ENCODE measurements around the gene CNOT1. TPM values are rescaled to one million over a fixed set of nuclear protein-coding genes. Genes with fewer than 3 reads are reported as not detected.

CNOT1 gene
- total and polyA plus RNA-seq, 10 of the 15 experiments (the other 5 are each of a cell fraction or from before 2014, with no cell fraction given), result 101 to 246 (median 175) TPM

GRCh38 chr16:58629733-58630640, at the start of gene CNOT1 (continued):
- TF ChIP-seq IKZF2 (IDR thresholded peaks at IDR 0.05) (peak; percentile 34 to 62), USF1 (IDR thresholded peaks at IDR 0.05; ENCODE audit: borderline replicate concordance, extremely low read length, insufficient read depth, low read depth, low read length) (no peak), TCF3 (IDR thresholded peaks at IDR 0.05; ENCODE audit: borderline replicate concordance, insufficient read depth, low read depth, low read length) (peak; percentile 43; the same call in 1 of the 2 replicates), POLR2AphosphoS5 (IDR thresholded peaks at IDR 0.05; ENCODE audit: low read length) (peak; percentile 89), TARDBP (IDR thresholded peaks at IDR 0.05; ENCODE audit: borderline replicate concordance) (peak; percentile 99), EGR1 (IDR thresholded peaks at IDR 0.05; ENCODE audit: borderline replicate concordance in 1 of 2, low read depth in 2 of 2, low read length in 2 of 2) (no peak), CUX1 (IDR thresholded peaks at IDR 0.05; ENCODE audit: insufficient replicate concordance, low read depth, low read length) (peak; percentile 22), IRF5 (IDR thresholded peaks at IDR 0.05; ENCODE audit: borderline replicate concordance) (no peak), PBX3 (IDR thresholded peaks at IDR 0.05; ENCODE audit: insufficient replicate concordance, low read depth, low read length) (peak; percentile 76), ELK1 (IDR thresholded peaks at IDR 0.05; ENCODE audit: low read depth, low read length) (no peak), HDAC6 (IDR thresholded peaks at IDR 0.05; ENCODE audit: unreplicated experiment) (no peak), PAX8 (IDR thresholded peaks at IDR 0.05) (peak; percentile 98), CBX3 (IDR thresholded peaks at IDR 0.05; ENCODE audit: borderline replicate concordance, low read depth) (no peak), HDAC2 (IDR thresholded peaks at IDR 0.05) (no peak), TCF12 (IDR thresholded peaks at IDR 0.05; ENCODE audit: low read depth, low read length) (peak; percentile 52; the same call in 1 of the 2 replicates), RAD51 (IDR thresholded peaks at IDR 0.05) (no peak; the same call in 1 of the 2 replicates), POLR2AphosphoS2 (IDR thresholded peaks at IDR 0.05; ENCODE audit: low read depth, low read length) (peak; percentile 54; the same call in 1 of the 2 replicates), ZNF217 (IDR thresholded peaks at IDR 0.05) (no peak), ZNF622 (IDR thresholded peaks at IDR 0.05) (no peak)
